ENCODE data around the gene ARPC5L.

ARPC5L gene

GRCh38 chr9:124863371-124863871, 1.5 kb downstream of the ARPC5L start:
- no peak for DNase-seq (ENCODE audit: low read depth in 2 of 2)

- peak; percentile 82 to 84 for DNase-seq (ENCODE audit: low read depth in 2 of 2)
These were observed 6.9 kb downstream of the ARPC5L start for GRCh38 chr9:124868511-124869465.

- DNase-seq (ENCODE audit: low read depth in 2 of 2): no peak
These were observed 7.6 kb downstream of the ARPC5L start for GRCh38 chr9:124869466-124869985.

- peak; percentile 75 to 76 for DNase-seq (ENCODE audit: low read depth in 2 of 2)
These were observed 8.1 kb downstream of the ARPC5L start for GRCh38 chr9:124869986-124870560.

GRCh38 chr9:124870723-124871122, 8.8 kb downstream of the ARPC5L start:
- DNase-seq (ENCODE audit: low read depth in 2 of 2): no peak

- no peak for DNase-seq (ENCODE audit: low read depth in 2 of 2)
These were observed 9.2 kb downstream of the ARPC5L start for GRCh38 chr9:124871156-124871561.

GRCh38 chr9:124873664-124874063, 11.7 kb downstream of the ARPC5L start:
- no peak for DNase-seq (ENCODE audit: low read depth in 2 of 2)

- no peak for DNase-seq (ENCODE audit: low read depth in 2 of 2)
These were observed 13.6 kb downstream of the ARPC5L start for GRCh38 chr9:124875501-124875900.

- DNase-seq (ENCODE audit: low read depth in 2 of 2): no peak
These were observed 15.3 kb downstream of the ARPC5L start for GRCh38 chr9:124877021-124877782.

- no peak for DNase-seq (ENCODE audit: low read depth in 2 of 2)
These were observed 16.1 kb downstream of the ARPC5L start for GRCh38 chr9:124878021-124878420.

GRCh38 chr9:124878518-124878917, 16.6 kb downstream of the ARPC5L start:
- DNase-seq (ENCODE audit: low read depth in 2 of 2): no peak

- no peak for DNase-seq (ENCODE audit: low read depth in 2 of 2)
These were observed 17.3 kb downstream of the ARPC5L start for GRCh38 chr9:124879226-124879625.

- no peak for DNase-seq (ENCODE audit: low read depth in 2 of 2)
These were observed 18.6 kb downstream of the ARPC5L start for GRCh38 chr9:124880501-124880900.

- DNase-seq (ENCODE audit: low read depth in 2 of 2): no peak
These were observed 19.3 kb downstream of the ARPC5L start for GRCh38 chr9:124881138-124881743.

- DNase-seq (ENCODE audit: low read depth in 2 of 2): no peak
These were observed 20.3 kb downstream of the ARPC5L start for GRCh38 chr9:124882231-124882630.

- no peak for DNase-seq (ENCODE audit: low read depth in 2 of 2)
These were observed 22.4 kb downstream of the ARPC5L start for GRCh38 chr9:124884376-124884775.

- DNase-seq (ENCODE audit: low read depth in 2 of 2): no peak
These were observed 23.6 kb downstream of the ARPC5L start for GRCh38 chr9:124885551-124885950.

- no peak for DNase-seq (ENCODE audit: low read depth in 2 of 2)
These were observed 24.5 kb downstream of the ARPC5L start for GRCh38 chr9:124886461-124886860.

GRCh38 chr9:124886866-124887492, 25.0 kb downstream of the ARPC5L start:
- DNase-seq (ENCODE audit: low read depth in 2 of 2): no peak

- no peak for DNase-seq (ENCODE audit: low read depth in 2 of 2)
These were observed 25.9 kb downstream of the ARPC5L start for GRCh38 chr9:124887832-124888231.

- no peak for DNase-seq (ENCODE audit: low read depth in 2 of 2)
These were observed 27.1 kb downstream of the ARPC5L start for GRCh38 chr9:124889006-124889405.
